Astrocyte (in vitro differentiated cells and primary cell): ENCODE data around the gene LDB1. TPM values are rescaled to one million over a fixed set of nuclear protein-coding genes. Genes with fewer than 3 reads are reported as not detected.

ENCODE experiments used
- DNase-seq: peaks from one replicate; pipeline ENCODE4 v3.0.0-alpha.2; 2010; ENCODE audit warnings: low read depth
- FAIRE-seq: peaks from 2 replicates; lab custom pipeline; 2011; peaks lifted over from hg19 to GRCh38; lab: Jason Lieb, UNC
- H2AFZ ChIP-seq: 2 replicates; pipeline ENCODE4 v1.6.0; 2012; ENCODE audit warnings: low read depth, low read length, inconsistent platforms
- H3K27ac ChIP-seq: 2 replicates; pipeline ENCODE4 v1.5.1; 2011; ENCODE audit warnings: low read depth, low read length, inconsistent platforms
- H3K27me3 ChIP-seq: 2 replicates; pipeline ENCODE4 v1.6.0; 2011; ENCODE audit warnings: low read length, inconsistent platforms; ENCODE audit not compliant: insufficient read depth
- H3K36me3 ChIP-seq: 2 replicates; pipeline ENCODE4 v1.5.1; 2011; ENCODE audit warnings: low read length, inconsistent platforms; ENCODE audit not compliant: insufficient read depth
- H3K4me1 ChIP-seq: 2 replicates; pipeline ENCODE4 v1.5.1; 2011; ENCODE audit warnings: low read length, inconsistent platforms; ENCODE audit not compliant: insufficient read depth
- H3K4me2 ChIP-seq: 2 replicates; pipeline ENCODE4 v1.6.0; 2012; ENCODE audit warnings: low read length, inconsistent platforms
- H3K4me3 ChIP-seq: 2 replicates; pipeline ENCODE4 v1.5.1; 2011; ENCODE audit warnings: low read depth, mild to moderate bottlenecking, low read length, inconsistent platforms; ENCODE audit not compliant: insufficient read depth
- H3K79me2 ChIP-seq: 2 replicates; pipeline ENCODE4 v1.6.0; 2012; ENCODE audit warnings: mild to moderate bottlenecking, low read length, inconsistent platforms; ENCODE audit not compliant: insufficient read depth
- H3K9ac ChIP-seq: 2 replicates; pipeline ENCODE4 v1.6.0; 2012; ENCODE audit warnings: mild to moderate bottlenecking, low read length, inconsistent platforms
- H3K9me3 ChIP-seq: 2 replicates; pipeline ENCODE4 v1.5.1; 2012; ENCODE audit warnings: low read depth, mild to moderate bottlenecking, low read length, inconsistent platforms; ENCODE audit not compliant: insufficient read depth
- H4K20me1 ChIP-seq: 2 replicates; pipeline ENCODE4 v1.6.0; 2012; ENCODE audit warnings: low read length, inconsistent platforms; ENCODE audit not compliant: insufficient read depth
- H3K27ac Mint-ChIP-seq: one replicate; pipeline ENCODE4 v1.8.0; 2021; ENCODE audit warnings: mild to moderate bottlenecking, mixed read lengths; ENCODE audit not compliant: unreplicated experiment
- H3K27me3 Mint-ChIP-seq: one replicate; pipeline ENCODE4 v1.8.0; 2021; ENCODE audit warnings: low read depth, mixed read lengths; ENCODE audit not compliant: unreplicated experiment
- H3K36me3 Mint-ChIP-seq: one replicate; pipeline ENCODE4 v1.8.0; 2021; ENCODE audit warnings: low read depth, mixed read lengths; ENCODE audit not compliant: unreplicated experiment
- H3K4me1 Mint-ChIP-seq: one replicate; pipeline ENCODE4 v1.8.0; 2021; ENCODE audit warnings: low read depth, mixed read lengths; ENCODE audit not compliant: unreplicated experiment
- H3K4me3 Mint-ChIP-seq: one replicate; pipeline ENCODE4 v1.8.0; 2021; ENCODE audit warnings: mild to moderate bottlenecking, moderate library complexity, mixed read lengths; ENCODE audit not compliant: unreplicated experiment
- H3K9me3 Mint-ChIP-seq: one replicate; pipeline ENCODE4 v1.8.0; 2021; ENCODE audit warnings: mild to moderate bottlenecking, mixed read lengths; ENCODE audit not compliant: unreplicated experiment
- EZH2 ChIP-seq: IDR thresholded peaks from 2 replicates; pipeline ENCODE4 v1.6.1; 2012; ENCODE audit warnings: mild to moderate bottlenecking, low read length, inconsistent platforms; ENCODE audit not compliant: insufficient read depth
- total RNA-seq: library from RNA; stranded (reverse); gene quantifications from 2 replicates; pipeline ENCODE4 v1.2.1, GENCODE V29; 2021
- TF ChIP-seq, protein P1 (sequence below): IDR thresholded peaks from 2 replicates; pipeline ENCODE4 v1.5.1; 2011; ENCODE audit warnings: low read depth, mild to moderate bottlenecking, inconsistent platforms, low read length, moderate library complexity; ENCODE audit not compliant: insufficient read depth

LDB1 gene
- total RNA-seq, 1 donor from 2014 or later = 134 TPM

GRCh38 chr10:102086196-102086595 is 34.0 kb downstream of the LDB1 start:
- H3K9me3 Mint-ChIP-seq = no peaks in the 10 kb centered on the region
- no peak overlapping the region for H3K4me3 Mint-ChIP-seq
- TF ChIP-seq, protein P1, sequence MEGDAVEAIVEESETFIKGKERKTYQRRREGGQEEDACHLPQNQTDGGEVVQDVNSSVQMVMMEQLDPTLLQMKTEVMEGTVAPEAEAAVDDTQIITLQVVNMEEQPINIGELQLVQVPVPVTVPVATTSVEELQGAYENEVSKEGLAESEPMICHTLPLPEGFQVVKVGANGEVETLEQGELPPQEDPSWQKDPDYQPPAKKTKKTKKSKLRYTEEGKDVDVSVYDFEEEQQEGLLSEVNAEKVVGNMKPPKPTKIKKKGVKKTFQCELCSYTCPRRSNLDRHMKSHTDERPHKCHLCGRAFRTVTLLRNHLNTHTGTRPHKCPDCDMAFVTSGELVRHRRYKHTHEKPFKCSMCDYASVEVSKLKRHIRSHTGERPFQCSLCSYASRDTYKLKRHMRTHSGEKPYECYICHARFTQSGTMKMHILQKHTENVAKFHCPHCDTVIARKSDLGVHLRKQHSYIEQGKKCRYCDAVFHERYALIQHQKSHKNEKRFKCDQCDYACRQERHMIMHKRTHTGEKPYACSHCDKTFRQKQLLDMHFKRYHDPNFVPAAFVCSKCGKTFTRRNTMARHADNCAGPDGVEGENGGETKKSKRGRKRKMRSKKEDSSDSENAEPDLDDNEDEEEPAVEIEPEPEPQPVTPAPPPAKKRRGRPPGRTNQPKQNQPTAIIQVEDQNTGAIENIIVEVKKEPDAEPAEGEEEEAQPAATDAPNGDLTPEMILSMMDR = no peak
- TF ChIP-seq EZH2 = no peak
- H3K36me3 Mint-ChIP-seq = peaks cover 14% of the 10 kb centered on the region
- no peak for FAIRE-seq
- Histone ChIP-seq H3K4me3 (no peak overlapping the region), H3K9ac (no peak overlapping the region), H3K36me3 (no peaks in the 10 kb centered on the region), H3K4me2 (no peak overlapping the region), H3K4me1 (no peaks in the 10 kb centered on the region), H3K9me3 (no peaks in the 10 kb centered on the region), H3K79me2 (no peaks in the 10 kb centered on the region), H3K27me3 (no peaks in the 10 kb centered on the region), H2AFZ (no peak overlapping the region), H4K20me1 (no peaks in the 10 kb centered on the region), H3K27ac (no peak overlapping the region)
- H3K4me1 Mint-ChIP-seq = peaks cover 7% of the 10 kb centered on the region
- DNase-seq = no peak
- H3K27ac Mint-ChIP-seq = no peak overlapping the region
- H3K27me3 Mint-ChIP-seq = no peaks in the 10 kb centered on the region

- Histone ChIP-seq H4K20me1 (no peaks in the 10 kb centered on the region), H3K4me3 (no peak overlapping the region), H2AFZ (no peak overlapping the region), H3K9ac (no peak overlapping the region), H3K4me2 (no peak overlapping the region), H3K4me1 (no peaks in the 10 kb centered on the region), H3K27ac (no peak overlapping the region), H3K36me3 (no peaks in the 10 kb centered on the region), H3K27me3 (no peaks in the 10 kb centered on the region), H3K79me2 (no peaks in the 10 kb centered on the region), H3K9me3 (no peaks in the 10 kb centered on the region)
- Mint-ChIP-seq H3K4me1 (no peaks in the 10 kb centered on the region), H3K9me3 (no peaks in the 10 kb centered on the region), H3K27ac (no peak overlapping the region), H3K36me3 (peaks cover 16% of the 10 kb centered on the region), H3K27me3 (no peaks in the 10 kb centered on the region), H3K4me3 (no peak overlapping the region)
- no peak for DNase-seq
- TF ChIP-seq EZH2 = no peak
- TF ChIP-seq, protein P1 = no peak
- no peak for FAIRE-seq
Measured at GRCh38 chr10:102085336-102085735, 34.8 kb downstream of the LDB1 start.

DNA sequence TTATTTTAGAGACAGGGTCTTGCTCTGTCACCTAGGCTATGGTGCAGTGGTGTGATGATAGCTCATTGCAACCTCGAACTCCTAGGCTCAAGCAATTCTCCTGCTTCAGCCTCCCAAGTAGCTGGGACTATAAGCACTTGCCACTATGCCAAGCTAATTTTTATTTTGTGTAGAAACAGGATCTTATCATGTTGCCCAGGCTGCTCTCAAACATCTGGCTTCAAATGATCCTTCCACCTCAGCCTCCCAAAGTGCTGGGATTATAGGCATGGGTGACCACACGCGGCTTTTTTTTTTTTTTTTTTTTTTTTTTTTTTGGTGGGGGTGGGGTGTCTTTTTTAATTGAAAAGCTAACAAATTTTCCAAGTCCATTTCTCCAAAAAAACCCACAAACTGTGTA is 36.6 kb downstream of the LDB1 start:
- Mint-ChIP-seq H3K4me1 (no peaks in the 10 kb centered on the region), H3K36me3 (peaks cover 12% of the 10 kb centered on the region), H3K9me3 (no peaks in the 10 kb centered on the region), H3K27me3 (no peaks in the 10 kb centered on the region), H3K4me3 (no peak overlapping the region), H3K27ac (no peak overlapping the region)
- Histone ChIP-seq H2AFZ (no peak overlapping the region), H3K4me3 (no peak overlapping the region), H3K79me2 (no peaks in the 10 kb centered on the region), H3K27ac (no peak overlapping the region), H3K36me3 (no peaks in the 10 kb centered on the region), H3K9me3 (no peaks in the 10 kb centered on the region), H3K4me2 (no peak overlapping the region), H4K20me1 (no peaks in the 10 kb centered on the region), H3K27me3 (no peaks in the 10 kb centered on the region), H3K9ac (no peak overlapping the region), H3K4me1 (no peaks in the 10 kb centered on the region)
- TF ChIP-seq, protein P1 = no peak
- TF ChIP-seq EZH2 = no peak
- DNase-seq (no peak), FAIRE-seq (no peak)
